RWPE1 (cell line): Measurements from ENCODE around the gene MYO7B.

Source experiments
- CTCF ChIA-PET: fragments of 350-600 bp; sonication (Branson Sonifier 250); formaldehyde crosslinking; extraction: SDS; loops from one replicate; lab custom pipeline; 2021; lab: Yijun Ruan, JAX
- POLR2A ChIA-PET: fragments of 400-600 bp; formaldehyde crosslinking; extraction: SDS; loops from one replicate; lab custom pipeline; 2020; ENCODE audit warnings: antibody characterized with exemption; ENCODE audit not compliant: low non-redundant PET; lab: Yijun Ruan, JAX
- DNase-seq: peaks from one replicate; pipeline ENCODE4 v3.0.0; 2012; ENCODE audit warnings: low spot score
- H3K27ac ChIP-seq: fragments of 450-650 bp; 2 replicates; pipeline ENCODE4 v1.5.1; 2017
- CTCF ChIP-seq: fragments of 450-650 bp; conservative IDR thresholded peaks from 2 replicates; pipeline ENCODE4 v1.5.1; 2017; ENCODE audit warnings: low read depth, mild to moderate bottlenecking

Gene MYO7B

GRCh38 chr2:127575185-127575765 lies 39.8 kb downstream of the MYO7B start:
- no peak for DNase-seq
- POLR2A ChIA-PET = no interaction called here
- H3K27ac ChIP-seq = no peak overlapping the region
- TF ChIP-seq CTCF = no peak
- CTCF ChIA-PET = interaction anchor here (0.6 to 0.9 kb wide), 2 partner anchors 16 to 74 kb away, joined by 3 to 6 read pairs; no protein-coding TSS in a partner anchor

- no peak for DNase-seq
- ChIA-PET CTCF (interaction anchor here (0.6 to 0.9 kb wide), 2 partner anchors 15 to 73 kb away, joined by 3 to 6 read pairs; no protein-coding TSS in a partner anchor), POLR2A (no interaction called here)
- TF ChIP-seq CTCF = no peak
- no peak overlapping the region for H3K27ac ChIP-seq
These were observed 40.5 kb downstream of the MYO7B start for GRCh38 chr2:127575941-127576432.

DNA sequence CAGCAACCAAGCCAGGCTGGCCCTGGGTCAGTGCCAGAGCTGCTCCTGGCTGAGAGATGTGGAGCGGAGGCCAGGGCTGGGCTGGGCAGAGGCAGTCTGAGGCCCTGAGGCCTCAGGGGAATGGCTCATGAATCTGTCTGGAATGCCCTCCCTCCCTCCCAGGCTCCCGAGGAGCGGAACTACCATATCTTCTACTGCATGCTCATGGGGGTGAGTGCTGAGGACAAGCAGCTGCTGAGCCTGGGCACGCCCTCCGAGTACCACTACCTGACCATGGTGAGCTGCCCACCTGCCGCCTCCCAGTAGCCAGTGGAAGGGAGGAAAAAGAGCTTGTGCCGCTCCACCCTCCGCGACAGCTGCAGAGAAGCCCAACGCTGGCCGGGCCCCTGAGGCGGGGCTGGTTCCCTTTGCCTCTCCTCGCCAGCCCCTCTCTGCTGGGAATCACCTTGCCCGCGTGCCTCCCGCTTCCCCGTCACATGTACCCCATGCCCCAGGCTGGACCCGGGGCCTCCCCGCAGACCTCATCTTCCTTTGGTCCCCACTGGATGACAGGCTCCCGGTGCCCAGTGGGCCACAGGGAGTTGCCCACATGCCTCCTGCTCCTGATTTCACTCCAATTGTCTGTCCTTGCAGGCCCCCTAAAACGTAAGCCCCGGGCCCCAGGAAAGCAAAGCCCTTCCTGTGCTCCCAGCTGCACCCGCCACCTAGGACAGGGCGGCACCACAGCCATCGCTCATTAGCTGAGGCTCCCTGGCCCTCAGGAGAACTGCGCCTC lies 41.1 kb downstream of the MYO7B start:
- ChIA-PET CTCF (interaction anchor here (0.7 kb wide), 1 partner anchor 184 kb away, joined by 5 read pairs; no protein-coding TSS in a partner anchor), POLR2A (no interaction called here)
- DNase-seq = peak; percentile 48
- no peak for TF ChIP-seq CTCF
- H3K27ac ChIP-seq = no peak overlapping the region

- DNase-seq = no peak
- no peak overlapping the region for H3K27ac ChIP-seq
- POLR2A ChIA-PET = no interaction called here
- CTCF ChIA-PET = interaction anchor here (0.7 kb wide), 1 partner anchor 183 kb away, joined by 5 read pairs; no protein-coding TSS in a partner anchor
- no peak for TF ChIP-seq CTCF
These were observed 41.7 kb downstream of the MYO7B start for GRCh38 chr2:127577208-127577475.

- CTCF ChIA-PET = interaction anchor here (0.7 kb wide), 1 partner anchor 183 kb away, joined by 5 read pairs; no protein-coding TSS in a partner anchor
- POLR2A ChIA-PET = no interaction called here
These were observed 42.0 kb downstream of the MYO7B start for GRCh38 chr2:127577503-127577902.

DNA sequence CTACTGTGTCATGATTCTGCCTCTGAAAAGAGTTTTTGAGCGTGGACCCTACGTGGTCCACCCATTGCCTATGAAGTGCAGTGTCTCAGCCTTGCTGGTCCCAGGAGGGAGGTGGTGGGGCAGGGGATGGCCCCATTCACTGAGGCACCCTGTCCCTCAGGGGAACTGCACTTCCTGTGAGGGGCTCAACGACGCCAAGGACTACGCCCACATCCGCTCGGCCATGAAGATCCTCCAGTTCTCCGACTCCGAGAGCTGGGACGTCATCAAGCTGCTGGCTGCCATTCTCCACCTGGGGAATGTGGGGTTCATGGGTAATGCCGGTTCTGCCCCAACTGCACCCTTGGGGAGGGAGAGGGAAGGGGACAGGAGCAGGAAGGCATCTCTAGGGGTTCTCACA lies 42.5 kb downstream of the MYO7B start:
- DNase-seq = no peak
- CTCF ChIA-PET = interaction anchor here (0.8 kb wide), 1 partner anchor 37 kb away, joined by 3 read pairs; no protein-coding TSS in a partner anchor
- H3K27ac ChIP-seq = no peak overlapping the region
- POLR2A ChIA-PET = no interaction called here
- TF ChIP-seq CTCF = no peak

More at GRCh38 chr2:127577503-127577902, 42.0 kb downstream of the MYO7B start:
- no peak for DNase-seq
- H3K27ac ChIP-seq = no peak overlapping the region
- TF ChIP-seq CTCF = no peak
